SK-N-SH treated with all-trans-retinoic acid at 6 μM for 48 hours (cell line): ENCODE results near the gene DSE.

Experiments
- ATAC-seq: fragments of 200-7000 bp; cut with Tn5 transposase; 3 replicates; pipeline ENCODE4 v1.9.1; 2020; ENCODE audit warnings: mild to moderate bottlenecking, moderate library complexity
- BACH2 ChIP-seq: fragments of 250-450 bp; sonication (Bioruptor Pico); IDR thresholded peaks from 2 replicates; pipeline ENCODE4 v1.9.0; 2021; ENCODE audit warnings: mild to moderate bottlenecking, borderline replicate concordance
- CSDC2 ChIP-seq: fragments of 250-450 bp; sonication (Bioruptor Pico); IDR thresholded peaks from 2 replicates; pipeline ENCODE4 v1.5.0; 2020; ENCODE audit warnings: mild to moderate bottlenecking, moderate library complexity
- ESRRG ChIP-seq: fragments of 250-450 bp; sonication (Bioruptor Pico); IDR thresholded peaks from 2 replicates; pipeline ENCODE4 v1.6.1; 2021; ENCODE audit warnings: mild to moderate bottlenecking
- ISL1 ChIP-seq: fragments of 250-450 bp; sonication (Bioruptor Pico); IDR thresholded peaks from 2 replicates; pipeline ENCODE4 v2.1.2; 2022; ENCODE audit warnings: mild to moderate bottlenecking, moderate library complexity
- OSR1 ChIP-seq: fragments of 250-450 bp; sonication (Bioruptor Pico); IDR thresholded peaks from 2 replicates; pipeline ENCODE4 v1.8.0; 2022; ENCODE audit warnings: moderate library complexity, mild to moderate bottlenecking, inconsistent platforms
- RARB ChIP-seq: fragments of 250-450 bp; sonication (Bioruptor Pico); IDR thresholded peaks from 2 replicates; pipeline ENCODE4 v1.8.0; 2021; ENCODE audit warnings: mild to moderate bottlenecking, moderate library complexity
- SNAI2 ChIP-seq: fragments of 250-450 bp; sonication (Bioruptor Pico); IDR thresholded peaks from 2 replicates; pipeline ENCODE4 v1.5.0; 2020; ENCODE audit warnings: mild to moderate bottlenecking, moderate library complexity
- TCF4 ChIP-seq: fragments of 250-450 bp; sonication (Bioruptor Pico); IDR thresholded peaks from 2 replicates; pipeline ENCODE4 v1.8.0; 2021; ENCODE audit warnings: mild to moderate bottlenecking, moderate library complexity, borderline replicate concordance
- ZC3H10 ChIP-seq: fragments of 250-450 bp; sonication (Bioruptor Pico); IDR thresholded peaks from 2 replicates; pipeline ENCODE4 v1.5.1; 2021; ENCODE audit warnings: mild to moderate bottlenecking, moderate library complexity
- ZFP3 ChIP-seq: fragments of 250-450 bp; sonication (Bioruptor Pico); IDR thresholded peaks from 2 replicates; pipeline ENCODE4 v1.5.0; 2020; ENCODE audit warnings: mild to moderate bottlenecking, moderate library complexity
- ZFP30 ChIP-seq: fragments of 450-650 bp; formaldehyde crosslinking; IDR thresholded peaks from 2 replicates; pipeline ENCODE4 v1.5.0; 2022; ENCODE audit warnings: mild to moderate bottlenecking, moderate library complexity
- ZNF70 ChIP-seq: fragments of 450-650 bp; formaldehyde crosslinking; IDR thresholded peaks from 2 replicates; pipeline ENCODE4 v1.5.0; 2020; ENCODE audit warnings: mild to moderate bottlenecking, moderate library complexity
- ZNF8 ChIP-seq: fragments of 450-650 bp; formaldehyde crosslinking; IDR thresholded peaks from 2 replicates; pipeline ENCODE4 v1.5.0; 2020; ENCODE audit warnings: mild to moderate bottlenecking, moderate library complexity
- TF ChIP-seq, protein P1 (sequence below): fragments of 250-450 bp; sonication (Bioruptor Pico); IDR thresholded peaks from 2 replicates; pipeline ENCODE4 v1.5.1; 2021; ENCODE audit warnings: mild to moderate bottlenecking, moderate library complexity
- TF ChIP-seq, protein P2 (sequence below): fragments of 250-450 bp; sonication (Bioruptor Pico); IDR thresholded peaks from 2 replicates; pipeline ENCODE4 v1.8.0; 2020; ENCODE audit warnings: mild to moderate bottlenecking, moderate library complexity, borderline replicate concordance
- TF ChIP-seq, protein P3 (sequence below): fragments of 250-450 bp; sonication (Bioruptor Pico); IDR thresholded peaks from 2 replicates; pipeline ENCODE4 v1.5.1; 2020; ENCODE audit warnings: low read depth, mild to moderate bottlenecking, moderate library complexity
- TF ChIP-seq, protein P4 (sequence below): fragments of 250-450 bp; sonication (Bioruptor Pico); IDR thresholded peaks from 2 replicates; pipeline ENCODE4 v1.5.0; 2020; ENCODE audit warnings: mild to moderate bottlenecking, moderate library complexity

The DSE gene

DNA sequence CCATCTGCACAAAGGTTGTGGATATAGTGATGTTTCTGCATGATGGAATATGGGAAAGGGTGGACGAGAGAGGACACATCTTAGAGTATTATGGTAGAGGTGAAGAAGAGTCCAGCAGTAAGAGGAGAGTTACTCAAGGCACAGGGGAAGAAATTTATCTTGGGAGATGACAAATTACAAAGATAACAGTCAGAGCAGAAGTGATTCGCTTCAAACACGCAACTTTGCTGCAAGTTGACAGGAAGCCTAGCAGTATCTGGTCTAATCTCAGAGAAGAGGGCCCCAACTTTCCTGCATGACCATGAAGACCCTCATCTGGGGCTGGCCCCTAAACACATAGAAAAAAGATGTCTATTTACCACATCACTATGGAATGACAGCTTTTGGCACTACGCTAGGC is 89.2 kb downstream of the DSE start:
- TF ChIP-seq, protein P1, sequence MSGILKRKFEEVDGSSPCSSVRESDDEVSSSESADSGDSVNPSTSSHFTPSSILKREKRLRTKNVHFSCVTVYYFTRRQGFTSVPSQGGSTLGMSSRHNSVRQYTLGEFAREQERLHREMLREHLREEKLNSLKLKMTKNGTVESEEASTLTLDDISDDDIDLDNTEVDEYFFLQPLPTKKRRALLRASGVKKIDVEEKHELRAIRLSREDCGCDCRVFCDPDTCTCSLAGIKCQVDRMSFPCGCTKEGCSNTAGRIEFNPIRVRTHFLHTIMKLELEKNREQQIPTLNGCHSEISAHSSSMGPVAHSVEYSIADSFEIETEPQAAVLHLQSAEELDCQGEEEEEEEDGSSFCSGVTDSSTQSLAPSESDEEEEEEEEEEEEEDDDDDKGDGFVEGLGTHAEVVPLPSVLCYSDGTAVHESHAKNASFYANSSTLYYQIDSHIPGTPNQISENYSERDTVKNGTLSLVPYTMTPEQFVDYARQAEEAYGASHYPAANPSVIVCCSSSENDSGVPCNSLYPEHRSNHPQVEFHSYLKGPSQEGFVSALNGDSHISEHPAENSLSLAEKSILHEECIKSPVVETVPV = no peak
- ATAC-seq = no peak

DNA sequence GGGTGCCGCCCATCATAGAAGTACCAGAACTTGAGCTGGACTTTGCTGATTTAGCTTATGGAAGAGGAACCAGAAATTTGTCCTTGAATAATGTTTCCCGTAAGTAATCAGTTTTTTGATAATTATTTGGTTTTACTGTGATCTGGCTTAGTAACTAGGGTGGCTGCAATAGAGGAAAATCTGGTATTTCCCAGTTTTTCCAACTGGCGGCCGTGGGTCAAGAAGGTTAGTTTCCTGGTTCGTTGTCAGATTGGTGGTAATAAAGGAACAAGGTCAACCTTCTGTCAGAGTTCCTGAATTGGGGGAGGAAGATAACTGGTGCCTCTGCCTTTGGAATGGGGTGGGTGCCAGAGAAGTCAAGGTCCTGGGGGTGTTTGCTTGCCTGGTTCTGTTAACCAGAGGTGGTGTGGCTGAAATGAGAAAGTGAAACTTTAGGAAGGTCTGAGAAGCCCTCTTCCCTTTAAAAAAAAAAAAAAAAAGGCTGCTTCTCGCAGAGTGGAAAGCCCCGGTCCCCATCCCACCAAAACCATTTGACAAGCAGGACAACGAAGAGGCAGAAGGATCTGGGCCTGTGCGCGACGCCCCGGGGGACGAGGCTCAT is 90.7 kb downstream of the DSE start, which contains the start of gene CALHM6:
TSS of gene CALHM6 (plus strand) at position 45 of the 601 bp plus-strand sequence. CDS start at position 600, 555 bp downstream.
- ATAC-seq = no peak
- TF ChIP-seq ZFP3 (CRISPR knock-in tag) (no peak), ISL1 (CRISPR knock-in tag) (no peak), ZFP30 (CRISPR knock-in tag) (no peak), ZNF70 (CRISPR knock-in tag) (no peak), ZC3H10 (CRISPR knock-in tag) (no peak), CSDC2 (CRISPR knock-in tag) (no peak), BACH2 (CRISPR knock-in tag) (no peak)
- TF ChIP-seq, protein P2, sequence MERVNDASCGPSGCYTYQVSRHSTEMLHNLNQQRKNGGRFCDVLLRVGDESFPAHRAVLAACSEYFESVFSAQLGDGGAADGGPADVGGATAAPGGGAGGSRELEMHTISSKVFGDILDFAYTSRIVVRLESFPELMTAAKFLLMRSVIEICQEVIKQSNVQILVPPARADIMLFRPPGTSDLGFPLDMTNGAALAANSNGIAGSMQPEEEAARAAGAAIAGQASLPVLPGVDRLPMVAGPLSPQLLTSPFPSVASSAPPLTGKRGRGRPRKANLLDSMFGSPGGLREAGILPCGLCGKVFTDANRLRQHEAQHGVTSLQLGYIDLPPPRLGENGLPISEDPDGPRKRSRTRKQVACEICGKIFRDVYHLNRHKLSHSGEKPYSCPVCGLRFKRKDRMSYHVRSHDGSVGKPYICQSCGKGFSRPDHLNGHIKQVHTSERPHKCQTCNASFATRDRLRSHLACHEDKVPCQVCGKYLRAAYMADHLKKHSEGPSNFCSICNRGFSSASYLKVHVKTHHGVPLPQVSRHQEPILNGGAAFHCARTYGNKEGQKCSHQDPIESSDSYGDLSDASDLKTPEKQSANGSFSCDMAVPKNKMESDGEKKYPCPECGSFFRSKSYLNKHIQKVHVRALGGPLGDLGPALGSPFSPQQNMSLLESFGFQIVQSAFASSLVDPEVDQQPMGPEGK (CRISPR knock-in tag) = no peak
- TF ChIP-seq, protein P3, sequence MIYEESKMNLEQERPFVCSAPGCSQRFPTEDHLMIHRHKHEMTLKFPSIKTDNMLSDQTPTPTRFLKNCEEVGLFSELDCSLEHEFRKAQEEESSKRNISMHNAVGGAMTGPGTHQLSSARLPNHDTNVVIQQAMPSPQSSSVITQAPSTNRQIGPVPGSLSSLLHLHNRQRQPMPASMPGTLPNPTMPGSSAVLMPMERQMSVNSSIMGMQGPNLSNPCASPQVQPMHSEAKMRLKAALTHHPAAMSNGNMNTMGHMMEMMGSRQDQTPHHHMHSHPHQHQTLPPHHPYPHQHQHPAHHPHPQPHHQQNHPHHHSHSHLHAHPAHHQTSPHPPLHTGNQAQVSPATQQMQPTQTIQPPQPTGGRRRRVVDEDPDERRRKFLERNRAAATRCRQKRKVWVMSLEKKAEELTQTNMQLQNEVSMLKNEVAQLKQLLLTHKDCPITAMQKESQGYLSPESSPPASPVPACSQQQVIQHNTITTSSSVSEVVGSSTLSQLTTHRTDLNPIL (CRISPR knock-in tag) = no peak
- TF ChIP-seq, protein P4, sequence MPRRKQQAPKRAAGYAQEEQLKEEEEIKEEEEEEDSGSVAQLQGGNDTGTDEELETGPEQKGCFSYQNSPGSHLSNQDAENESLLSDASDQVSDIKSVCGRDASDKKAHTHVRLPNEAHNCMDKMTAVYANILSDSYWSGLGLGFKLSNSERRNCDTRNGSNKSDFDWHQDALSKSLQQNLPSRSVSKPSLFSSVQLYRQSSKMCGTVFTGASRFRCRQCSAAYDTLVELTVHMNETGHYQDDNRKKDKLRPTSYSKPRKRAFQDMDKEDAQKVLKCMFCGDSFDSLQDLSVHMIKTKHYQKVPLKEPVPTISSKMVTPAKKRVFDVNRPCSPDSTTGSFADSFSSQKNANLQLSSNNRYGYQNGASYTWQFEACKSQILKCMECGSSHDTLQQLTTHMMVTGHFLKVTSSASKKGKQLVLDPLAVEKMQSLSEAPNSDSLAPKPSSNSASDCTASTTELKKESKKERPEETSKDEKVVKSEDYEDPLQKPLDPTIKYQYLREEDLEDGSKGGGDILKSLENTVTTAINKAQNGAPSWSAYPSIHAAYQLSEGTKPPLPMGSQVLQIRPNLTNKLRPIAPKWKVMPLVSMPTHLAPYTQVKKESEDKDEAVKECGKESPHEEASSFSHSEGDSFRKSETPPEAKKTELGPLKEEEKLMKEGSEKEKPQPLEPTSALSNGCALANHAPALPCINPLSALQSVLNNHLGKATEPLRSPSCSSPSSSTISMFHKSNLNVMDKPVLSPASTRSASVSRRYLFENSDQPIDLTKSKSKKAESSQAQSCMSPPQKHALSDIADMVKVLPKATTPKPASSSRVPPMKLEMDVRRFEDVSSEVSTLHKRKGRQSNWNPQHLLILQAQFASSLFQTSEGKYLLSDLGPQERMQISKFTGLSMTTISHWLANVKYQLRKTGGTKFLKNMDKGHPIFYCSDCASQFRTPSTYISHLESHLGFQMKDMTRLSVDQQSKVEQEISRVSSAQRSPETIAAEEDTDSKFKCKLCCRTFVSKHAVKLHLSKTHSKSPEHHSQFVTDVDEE (CRISPR knock-in tag) = no peak

DNA sequence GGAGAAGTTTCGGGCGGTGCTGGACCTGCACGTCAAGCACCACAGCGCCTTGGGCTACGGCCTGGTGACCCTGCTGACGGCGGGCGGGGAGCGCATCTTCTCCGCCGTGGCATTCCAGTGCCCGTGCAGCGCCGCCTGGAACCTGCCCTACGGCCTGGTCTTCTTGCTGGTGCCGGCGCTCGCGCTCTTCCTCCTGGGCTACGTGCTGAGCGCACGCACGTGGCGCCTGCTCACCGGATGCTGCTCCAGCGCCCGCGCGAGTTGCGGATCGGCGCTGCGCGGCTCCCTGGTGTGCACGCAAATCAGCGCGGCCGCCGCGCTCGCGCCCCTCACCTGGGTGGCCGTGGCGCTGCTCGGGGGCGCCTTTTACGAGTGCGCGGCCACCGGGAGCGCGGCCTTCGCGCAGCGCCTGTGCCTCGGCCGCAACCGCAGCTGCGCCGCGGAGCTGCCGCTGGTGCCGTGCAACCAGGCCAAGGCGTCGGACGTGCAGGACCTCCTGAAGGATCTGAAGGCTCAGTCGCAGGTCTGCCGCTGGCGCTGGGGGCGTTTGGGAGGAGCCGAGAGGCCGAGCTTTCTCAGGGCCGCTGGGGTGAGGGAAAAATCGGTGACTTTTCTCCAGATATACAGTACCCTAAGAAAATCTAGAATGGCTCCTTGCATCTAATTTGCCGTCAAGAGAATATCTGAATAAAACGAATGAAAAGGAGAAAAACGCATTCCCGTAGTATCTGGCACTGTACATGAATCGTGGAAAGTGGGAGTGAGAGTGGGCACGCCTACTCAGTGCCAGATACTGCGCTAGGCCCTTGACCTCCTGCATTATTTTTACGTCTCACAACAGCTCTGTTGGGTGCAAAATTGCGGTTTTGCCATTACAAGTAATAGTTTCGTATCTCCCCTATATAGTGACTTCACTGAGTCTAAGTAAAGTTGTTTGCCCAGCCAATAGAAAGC is 91.5 kb downstream of the DSE start:
- ATAC-seq = peak; percentile 72
- TF ChIP-seq BACH2 (CRISPR knock-in tag) (no peak), ZC3H10 (CRISPR knock-in tag) (no peak)

DNA sequence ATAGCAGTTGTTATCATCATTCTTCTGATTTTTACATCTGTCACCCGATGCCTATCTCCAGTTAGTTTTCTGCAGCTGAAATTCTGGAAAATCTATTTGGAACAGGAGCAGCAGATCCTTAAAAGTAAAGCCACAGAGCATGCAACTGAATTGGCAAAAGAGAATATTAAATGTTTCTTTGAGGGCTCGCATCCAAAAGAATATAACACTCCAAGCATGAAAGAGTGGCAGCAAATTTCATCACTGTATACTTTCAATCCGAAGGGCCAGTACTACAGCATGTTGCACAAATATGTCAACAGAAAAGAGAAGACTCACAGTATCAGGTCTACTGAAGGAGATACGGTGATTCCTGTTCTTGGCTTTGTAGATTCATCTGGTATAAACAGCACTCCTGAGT is 92.6 kb downstream of the DSE start:
- TF ChIP-seq BACH2 (CRISPR knock-in tag) = no peak
- TF ChIP-seq ZNF8 (CRISPR knock-in tag) = no peak
- TF ChIP-seq SNAI2 = no peak
- TF ChIP-seq RARB = no peak
- TF ChIP-seq TCF4 = no peak
- no peak for TF ChIP-seq ISL1 (CRISPR knock-in tag)
- TF ChIP-seq, protein P1 = no peak
- TF ChIP-seq, protein P3 (CRISPR knock-in tag) = no peak
- no peak for TF ChIP-seq ESRRG
- no peak for TF ChIP-seq ZFP30 (CRISPR knock-in tag)
- no peak for TF ChIP-seq CSDC2 (CRISPR knock-in tag)
- no peak for TF ChIP-seq OSR1
- no peak for ATAC-seq
